Cardiac fibroblast (primary cell): ENCODE data around the gene CABCOCO1.
A peak's percentile ranks its signal among the peaks of the same experiment; 100 is the strongest.

ENCODE experiments used
- DNase-seq, 2 donors: peaks; one replicate each; pipeline versions ENCODE4 v3.0.0 to v3.0.0-alpha.2; 2010; ENCODE audit warnings: low read depth in 2 of 2
- H3K4me3 ChIP-seq, 2 donors: replicated peaks in 1 of 2; 1 replicate in 1 of 2; 2 replicates in 1 of 2; pipeline ENCODE4 v1.5.1; 2011; ENCODE audit warnings: low read depth in 2 of 2, low read length in 2 of 2, mild to moderate bottlenecking in 2 of 2, moderate library complexity in 1 of 2
- TF ChIP-seq, protein P1 (sequence below): IDR thresholded peaks from one replicate; pipeline ENCODE4 v1.5.1; 2011; ENCODE audit warnings: low read depth, mild to moderate bottlenecking, low read length, inconsistent platforms

The CABCOCO1 gene

DNA sequence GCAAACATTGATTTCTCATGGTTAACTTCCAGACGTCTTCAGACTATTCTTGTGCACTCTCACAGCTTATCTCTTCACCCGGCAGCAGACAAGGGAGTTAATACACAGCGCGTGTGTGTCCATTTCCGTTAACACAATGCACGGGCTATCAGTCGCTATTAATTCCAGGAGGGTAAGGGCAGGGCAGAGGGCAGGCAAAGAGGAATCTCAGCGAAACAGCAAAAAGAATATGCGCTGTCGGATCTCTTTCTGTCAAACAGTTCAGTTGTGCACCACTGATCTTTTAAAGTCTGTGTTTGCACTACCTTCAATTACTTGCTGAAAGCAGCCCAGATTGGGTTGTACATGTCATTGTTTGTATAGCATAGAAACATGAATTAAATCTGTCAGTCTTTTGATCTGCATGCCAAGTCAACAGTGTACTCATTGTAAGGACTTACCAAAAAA lies 41.1 kb upstream of the CABCOCO1 start:
- no peak overlapping the region for H3K4me3 ChIP-seq
- peak in 1 of 2 donors; percentile 18 for DNase-seq

DNA sequence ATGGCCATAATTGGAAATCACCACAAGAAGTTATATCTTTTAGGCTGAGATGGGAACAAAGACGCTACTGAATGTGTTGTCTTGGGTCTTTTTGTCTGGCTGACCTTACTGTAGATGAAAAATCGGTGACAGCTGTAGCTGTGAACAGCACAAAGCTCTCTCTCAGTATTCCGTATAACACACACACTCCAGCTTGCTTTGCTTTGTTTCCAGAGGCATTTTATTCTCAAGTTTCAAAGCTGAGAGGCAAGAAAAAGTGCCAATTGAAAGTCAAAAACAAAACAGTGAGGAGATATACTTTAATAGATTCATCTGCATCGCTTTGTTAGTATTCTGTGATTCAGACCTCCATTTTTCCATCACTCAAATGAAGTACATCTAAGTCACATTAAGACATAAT lies 39.6 kb upstream of the CABCOCO1 start:
- H3K4me3 ChIP-seq, result no peak overlapping the region
- TF ChIP-seq, protein P1, sequence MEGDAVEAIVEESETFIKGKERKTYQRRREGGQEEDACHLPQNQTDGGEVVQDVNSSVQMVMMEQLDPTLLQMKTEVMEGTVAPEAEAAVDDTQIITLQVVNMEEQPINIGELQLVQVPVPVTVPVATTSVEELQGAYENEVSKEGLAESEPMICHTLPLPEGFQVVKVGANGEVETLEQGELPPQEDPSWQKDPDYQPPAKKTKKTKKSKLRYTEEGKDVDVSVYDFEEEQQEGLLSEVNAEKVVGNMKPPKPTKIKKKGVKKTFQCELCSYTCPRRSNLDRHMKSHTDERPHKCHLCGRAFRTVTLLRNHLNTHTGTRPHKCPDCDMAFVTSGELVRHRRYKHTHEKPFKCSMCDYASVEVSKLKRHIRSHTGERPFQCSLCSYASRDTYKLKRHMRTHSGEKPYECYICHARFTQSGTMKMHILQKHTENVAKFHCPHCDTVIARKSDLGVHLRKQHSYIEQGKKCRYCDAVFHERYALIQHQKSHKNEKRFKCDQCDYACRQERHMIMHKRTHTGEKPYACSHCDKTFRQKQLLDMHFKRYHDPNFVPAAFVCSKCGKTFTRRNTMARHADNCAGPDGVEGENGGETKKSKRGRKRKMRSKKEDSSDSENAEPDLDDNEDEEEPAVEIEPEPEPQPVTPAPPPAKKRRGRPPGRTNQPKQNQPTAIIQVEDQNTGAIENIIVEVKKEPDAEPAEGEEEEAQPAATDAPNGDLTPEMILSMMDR, result no peak
- DNase-seq, result no peak

More for the DNA sequence above, 41.1 kb upstream of the CABCOCO1 start:
- TF ChIP-seq, protein P1, result no peak

DNA sequence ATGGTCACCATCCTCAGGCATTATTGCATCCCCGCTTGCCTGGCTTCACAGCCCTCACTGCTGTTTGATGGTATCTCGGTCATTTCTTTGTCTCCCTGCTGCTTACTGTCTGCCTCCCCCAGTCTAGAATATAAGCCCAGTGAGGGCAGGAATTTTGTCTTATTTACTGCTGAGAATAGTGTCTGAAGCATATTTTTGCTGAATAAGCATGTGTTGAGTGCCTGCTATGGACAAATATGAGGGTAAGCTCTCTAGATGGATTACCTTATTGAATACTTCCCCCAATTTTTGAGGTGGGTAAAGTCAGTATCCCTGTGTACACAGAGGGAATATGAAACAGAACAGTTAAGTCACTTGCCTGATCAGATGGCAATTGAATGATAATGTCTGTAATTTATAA lies 36.5 kb upstream of the CABCOCO1 start:
- no peak overlapping the region for H3K4me3 ChIP-seq
- no peak for DNase-seq
- TF ChIP-seq, protein P1, result no peak

DNA sequence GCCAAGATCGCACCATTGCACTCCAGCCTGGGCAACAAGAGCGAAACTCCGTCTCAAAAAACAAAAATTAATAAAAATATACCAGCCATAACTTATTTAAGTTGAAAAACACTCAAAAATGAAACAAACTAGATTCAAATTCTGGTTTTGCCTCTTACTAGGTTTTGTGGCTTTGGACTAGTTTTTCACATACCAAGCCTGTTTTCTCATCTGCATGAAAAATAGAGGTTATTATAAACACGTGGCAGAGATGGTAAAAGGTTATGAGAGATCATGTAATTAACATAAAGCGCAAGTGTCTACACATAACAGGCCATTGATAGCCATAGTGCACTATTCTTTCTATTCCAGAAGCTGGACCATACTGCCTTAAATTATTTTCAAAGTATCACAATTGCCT lies 35.5 kb upstream of the CABCOCO1 start:
- DNase-seq, result no peak
- TF ChIP-seq, protein P1, result no peak
- H3K4me3 ChIP-seq, result no peak overlapping the region

DNA sequence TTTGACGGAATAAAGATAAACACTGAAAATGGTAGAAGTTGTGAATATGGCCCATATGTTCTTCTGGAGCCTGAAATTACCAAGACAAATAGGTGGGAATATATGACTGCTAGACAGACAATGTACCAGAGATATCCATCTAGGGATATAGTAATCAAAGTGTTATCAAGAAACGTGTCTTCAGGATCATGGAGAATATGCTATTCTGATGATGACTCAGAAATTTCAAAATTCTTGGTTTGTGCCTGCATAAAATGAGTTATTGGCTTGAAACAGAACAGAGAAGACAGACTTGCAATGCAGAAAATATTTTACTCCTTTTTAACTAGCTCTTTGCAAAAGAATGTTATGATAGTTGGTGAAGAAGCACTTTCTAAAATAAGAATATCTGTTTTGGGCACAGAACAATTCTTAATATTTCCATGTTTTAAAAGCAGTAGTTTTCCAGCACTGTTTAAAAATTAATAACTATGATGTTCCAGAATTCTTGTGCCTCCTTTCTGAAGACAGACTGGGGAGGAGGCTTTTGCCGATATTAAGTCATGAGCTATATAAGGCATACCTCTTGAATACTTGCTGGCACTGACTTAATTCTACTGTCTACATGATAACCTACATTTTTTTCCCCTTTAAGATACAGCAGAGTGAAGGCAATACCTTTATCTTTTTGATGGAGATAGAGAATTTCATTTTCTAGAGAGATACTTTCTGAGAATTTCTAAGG lies 34.4 kb upstream of the CABCOCO1 start:
- TF ChIP-seq, protein P1, result no peak
- H3K4me3 ChIP-seq, result peak overlapping the region in 1 of 2 donors; percentile 7
- DNase-seq, result peak; percentile 49 to 81

DNA sequence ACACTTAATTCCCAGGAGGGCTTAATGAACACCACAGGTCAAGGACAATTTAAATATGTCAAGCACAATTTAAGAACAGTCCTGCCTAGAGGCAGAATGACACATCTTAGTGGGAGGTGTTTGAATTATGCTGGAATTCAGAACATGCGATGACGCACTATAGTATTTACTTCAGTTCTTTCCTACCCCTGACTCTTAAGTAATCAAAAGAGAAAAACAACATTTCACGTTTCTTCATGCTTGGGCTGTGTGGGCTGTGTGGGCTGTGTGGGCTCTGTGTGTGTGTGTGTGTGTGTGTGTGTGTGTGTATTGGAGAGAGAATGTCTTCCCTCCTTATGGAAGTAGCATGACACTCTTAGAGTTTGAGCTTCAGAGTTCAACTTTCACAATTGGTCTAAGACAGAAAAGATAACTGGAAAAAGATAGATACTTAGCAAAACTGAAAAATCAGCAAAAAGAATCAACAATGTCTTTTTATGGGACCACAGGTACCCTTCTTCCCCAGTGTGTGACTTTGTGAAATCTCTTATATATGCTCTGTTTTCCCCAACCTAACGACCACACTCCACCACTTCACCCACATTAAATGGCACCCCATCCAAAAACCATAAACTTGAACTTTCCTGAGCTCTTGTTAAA lies 33.7 kb upstream of the CABCOCO1 start:
- TF ChIP-seq, protein P1, result no peak
- DNase-seq, result peak; percentile 94 to 96
- H3K4me3 ChIP-seq, result no peak overlapping the region
